ENCODE data around the gene PHLDB3. TPM values are rescaled to one million over a fixed set of nuclear protein-coding genes. Genes with fewer than 3 reads are reported as not detected.
A peak's percentile ranks its signal among the peaks of the same experiment; 100 is the strongest.

Gene PHLDB3
- total and polyA plus RNA-seq, 4 donors = 5.8 to 23.4 (median 7.9) TPM

DNA sequence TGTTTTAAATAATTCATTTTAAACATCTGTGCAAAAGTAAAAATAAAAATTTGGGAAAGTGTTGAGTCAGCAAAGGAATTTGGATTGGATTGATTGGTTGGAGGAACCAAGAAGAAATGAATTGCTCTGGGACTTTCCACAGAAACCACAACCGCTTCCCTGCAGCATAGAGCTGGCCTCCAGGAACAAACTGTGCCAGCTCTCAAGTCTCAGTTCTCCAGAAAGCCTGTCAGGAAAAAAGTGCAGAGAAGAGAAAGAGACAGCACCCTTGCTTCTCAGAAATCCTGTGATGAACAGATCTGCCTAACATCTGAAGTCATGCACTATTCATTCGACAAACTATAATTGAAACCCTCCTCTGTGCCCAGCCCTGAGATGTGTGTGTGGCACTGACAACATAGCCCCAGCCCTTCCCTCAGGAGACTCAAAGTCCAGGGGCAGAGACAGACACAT, 54.0 kb downstream of the PHLDB3 start:
- no peaks in the 10 kb centered on the region for H3K9me3 ChIP-seq (ENCODE audit: control insufficient read depth in 4 of 4, insufficient read depth in 3 of 4, low read length in 3 of 4)
- WGBS, 2 donors = 56 to 59% methylated on average over 2 of the region's 2 CpGs
- no peak for DNase-seq

DNA sequence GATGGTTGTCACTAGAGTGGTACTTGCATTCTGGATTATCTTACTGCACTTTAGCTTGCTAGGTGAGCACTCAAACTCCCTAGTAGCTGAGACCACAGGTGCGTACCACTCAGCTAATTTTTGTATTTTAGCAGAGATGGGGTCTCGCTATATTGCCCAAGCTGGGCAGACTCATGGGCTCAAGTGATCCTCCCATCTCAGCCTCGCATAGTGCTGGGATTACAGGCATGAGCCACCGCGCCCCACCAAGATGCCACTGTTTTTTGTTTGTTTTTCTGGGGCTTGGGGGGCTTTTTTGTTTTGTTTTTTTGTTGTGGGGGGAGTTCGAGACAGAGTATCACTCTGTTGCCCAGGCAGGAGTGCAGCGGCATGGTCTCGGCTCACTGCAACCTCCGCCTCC, 56.9 kb downstream of the PHLDB3 start:
- Histone ChIP-seq H3K36me3 (ENCODE audit: control insufficient read depth in 4 of 4, insufficient read depth in 4 of 4, low read length in 4 of 4) (no peaks in the 10 kb centered on the region), H3K27ac (ENCODE audit: low read depth in 1 of 2, low read length in 1 of 2) (no peak overlapping the region), H3K9ac (ENCODE audit: insufficient read depth in 1 of 2, low read length in 2 of 2) (no peak overlapping the region), H3K4me1 (ENCODE audit: control insufficient read depth in 5 of 5, insufficient read depth in 5 of 5, low read length in 5 of 5) (no peaks in the 10 kb centered on the region), H3K27me3 (ENCODE audit: control insufficient read depth in 3 of 3, insufficient read depth in 3 of 3, low read length in 2 of 3) (no peaks in the 10 kb centered on the region), H3K4me3 (no peak overlapping the region), H3K9me3 (ENCODE audit: control insufficient read depth in 4 of 4, insufficient read depth in 3 of 4, low read length in 3 of 4) (no peaks in the 10 kb centered on the region)
- TF ChIP-seq, protein P1, sequence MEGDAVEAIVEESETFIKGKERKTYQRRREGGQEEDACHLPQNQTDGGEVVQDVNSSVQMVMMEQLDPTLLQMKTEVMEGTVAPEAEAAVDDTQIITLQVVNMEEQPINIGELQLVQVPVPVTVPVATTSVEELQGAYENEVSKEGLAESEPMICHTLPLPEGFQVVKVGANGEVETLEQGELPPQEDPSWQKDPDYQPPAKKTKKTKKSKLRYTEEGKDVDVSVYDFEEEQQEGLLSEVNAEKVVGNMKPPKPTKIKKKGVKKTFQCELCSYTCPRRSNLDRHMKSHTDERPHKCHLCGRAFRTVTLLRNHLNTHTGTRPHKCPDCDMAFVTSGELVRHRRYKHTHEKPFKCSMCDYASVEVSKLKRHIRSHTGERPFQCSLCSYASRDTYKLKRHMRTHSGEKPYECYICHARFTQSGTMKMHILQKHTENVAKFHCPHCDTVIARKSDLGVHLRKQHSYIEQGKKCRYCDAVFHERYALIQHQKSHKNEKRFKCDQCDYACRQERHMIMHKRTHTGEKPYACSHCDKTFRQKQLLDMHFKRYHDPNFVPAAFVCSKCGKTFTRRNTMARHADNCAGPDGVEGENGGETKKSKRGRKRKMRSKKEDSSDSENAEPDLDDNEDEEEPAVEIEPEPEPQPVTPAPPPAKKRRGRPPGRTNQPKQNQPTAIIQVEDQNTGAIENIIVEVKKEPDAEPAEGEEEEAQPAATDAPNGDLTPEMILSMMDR (IDR thresholded peaks at IDR 0.05; ENCODE audit: control extremely low read depth, extremely low read depth) = no peak
- ATAC-seq (ENCODE audit: insufficient read depth, low FRiP score) (no peak), DNase-seq (no peak)
- 95 to 96% methylated on average over 9 of the region's 9 CpGs for WGBS, 2 donors

More for the DNA sequence above, 54.0 kb downstream of the PHLDB3 start:
- no peak for ATAC-seq (ENCODE audit: insufficient read depth, low FRiP score)
- H3K27me3 ChIP-seq (ENCODE audit: control insufficient read depth in 3 of 3, insufficient read depth in 3 of 3, low read length in 2 of 3) = no peaks in the 10 kb centered on the region
- H3K4me3 ChIP-seq = no peak overlapping the region
- H3K27ac ChIP-seq (ENCODE audit: low read depth in 1 of 2, low read length in 1 of 2) = no peak overlapping the region
- TF ChIP-seq, protein P1 (IDR thresholded peaks at IDR 0.05; ENCODE audit: control extremely low read depth, extremely low read depth) = no peak
- H3K9ac ChIP-seq (ENCODE audit: insufficient read depth in 1 of 2, low read length in 2 of 2) = no peak overlapping the region
- H3K4me1 ChIP-seq (ENCODE audit: control insufficient read depth in 5 of 5, insufficient read depth in 5 of 5, low read length in 5 of 5) = no peaks in the 10 kb centered on the region
- no peaks in the 10 kb centered on the region for H3K36me3 ChIP-seq (ENCODE audit: control insufficient read depth in 4 of 4, insufficient read depth in 4 of 4, low read length in 4 of 4)

DNA sequence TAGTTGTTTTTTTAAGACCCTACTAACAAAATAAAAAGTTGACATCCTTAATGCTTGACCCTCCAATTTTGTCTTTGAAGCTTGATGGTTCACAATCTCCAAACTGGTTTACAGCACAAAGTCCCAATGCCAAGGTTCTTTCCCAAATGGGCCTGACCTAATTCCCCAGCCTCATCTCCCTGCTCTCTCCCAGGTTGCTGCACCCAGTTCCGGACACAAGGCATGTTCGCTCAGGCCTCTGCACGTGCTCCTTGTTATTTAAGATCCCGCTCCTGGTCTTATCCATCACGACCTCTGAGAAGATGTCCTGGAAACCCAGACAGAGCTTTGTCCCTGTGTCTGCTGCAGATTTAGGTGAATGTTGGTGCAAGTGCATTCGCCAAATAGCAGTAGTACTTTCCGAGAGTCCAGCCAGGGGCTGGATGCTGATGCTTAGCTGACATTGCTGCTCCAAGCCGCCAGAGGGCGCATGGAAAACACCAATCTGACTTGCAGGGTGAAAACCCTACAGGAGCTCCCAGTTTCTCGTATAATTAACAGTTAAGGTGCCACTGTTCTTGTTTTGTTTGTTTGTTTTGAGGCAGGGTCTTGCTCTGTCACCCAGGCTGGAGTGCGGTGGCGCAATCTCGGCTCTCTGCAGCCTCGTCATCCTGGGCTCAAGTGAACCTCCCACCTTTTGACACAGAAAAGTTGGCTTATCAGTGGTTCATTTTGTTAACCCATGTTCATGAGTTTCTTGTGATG, 57.6 kb downstream of the PHLDB3 start:
- Histone ChIP-seq H3K9ac (ENCODE audit: insufficient read depth in 1 of 2, low read length in 2 of 2) (no peak overlapping the region), H3K27ac (ENCODE audit: low read depth in 1 of 2, low read length in 1 of 2) (no peak overlapping the region), H3K9me3 (ENCODE audit: control insufficient read depth in 4 of 4, insufficient read depth in 3 of 4, low read length in 3 of 4) (no peaks in the 10 kb centered on the region), H3K36me3 (ENCODE audit: control insufficient read depth in 4 of 4, insufficient read depth in 4 of 4, low read length in 4 of 4) (no peaks in the 10 kb centered on the region), H3K4me1 (ENCODE audit: control insufficient read depth in 5 of 5, insufficient read depth in 5 of 5, low read length in 5 of 5) (no peaks in the 10 kb centered on the region), H3K4me3 (no peak overlapping the region), H3K27me3 (ENCODE audit: control insufficient read depth in 3 of 3, insufficient read depth in 3 of 3, low read length in 2 of 3) (no peaks in the 10 kb centered on the region)
- peak; percentile 78 to 82 (median 80) for DNase-seq
- TF ChIP-seq, protein P1 (IDR thresholded peaks at IDR 0.05; ENCODE audit: control extremely low read depth, extremely low read depth) = peak; percentile 97
- no peak for ATAC-seq (ENCODE audit: insufficient read depth, low FRiP score)
- WGBS, 2 donors = 31 to 34% methylated on average over 14 of the region's 14 CpGs
